VCaP (cell line): Measurements from ENCODE around the gene PRR12.

Experiments used
- H3K27ac ChIP-seq: fragments of 450-650 bp; 2 replicates; pipeline ENCODE4 v1.5.1; 2017
- CTCF ChIP-seq: fragments of 450-650 bp; conservative IDR thresholded peaks from 2 replicates; pipeline ENCODE4 v1.5.1; 2017; ENCODE audit warnings: mild to moderate bottlenecking, moderate library complexity

The PRR12 gene

GRCh38 chr19:49660338-49660961, 69.5 kb downstream of the PRR12 start:
- H3K27ac ChIP-seq, result no peak overlapping the region

GRCh38 chr19:49662011-49662410, 71.0 kb downstream of the PRR12 start:
- TF ChIP-seq CTCF, result no peak
- H3K27ac ChIP-seq, result 0 out of 2 replicates have a peak overlapping the region, but pooled peaks have one; percentile 9

More at GRCh38 chr19:49660338-49660961, 69.5 kb downstream of the PRR12 start:
- TF ChIP-seq CTCF, result no peak

- H3K27ac ChIP-seq, result peak overlapping the region; percentile 92
- no peak for TF ChIP-seq CTCF
Measured at GRCh38 chr19:49663224-49663623, 72.2 kb downstream of the PRR12 start.

GRCh38 chr19:49664171-49665035, 73.4 kb downstream of the PRR12 start:
- 0 out of 2 replicates have a peak, but pooled peaks have one; percentile 20 for TF ChIP-seq CTCF
- peak overlapping the region; percentile 92 for H3K27ac ChIP-seq

GRCh38 chr19:49665036-49665350, 74.0 kb downstream of the PRR12 start:
- TF ChIP-seq CTCF, result no peak
- peak overlapping the region; percentile 92 for H3K27ac ChIP-seq

GRCh38 chr19:49665351-49666119, 74.6 kb downstream of the PRR12 start, which contains the start of the genes BCL2L12 and IRF3:
BCL2L12 (plus strand) TSS chr19:49665933; CDS start chr19:49666693, 760 bp downstream.
IRF3 (minus strand) TSS chr19:49665857; CDS start chr19:49664838, 1,019 bp downstream.
- TF ChIP-seq CTCF, result no peak
- peak within 1 kb of the TSS; percentile 92 for H3K27ac ChIP-seq

GRCh38 chr19:49666120-49666444, 75.1 kb downstream of the PRR12 start:
- peak overlapping the region; percentile 92; the same call in 1 of the 2 replicates for H3K27ac ChIP-seq
- no peak for TF ChIP-seq CTCF
